Right lobe of liver (tissue), 4 donors: Measurements from ENCODE around the gene MB21D2.

ENCODE experiments used
- POLR2A ChIP-seq: fragments of 450-650 bp; IDR thresholded peaks from one replicate; pipeline ENCODE4 v1.6.1; 2017; ENCODE audit warnings: antibody characterized with exemption, mild to moderate bottlenecking
- TF ChIP-seq, protein P1 (sequence below), 4 donors: fragments of 200-600 bp in 3 of 4; fragments of 450-650 bp in 1 of 4; IDR thresholded peaks; one replicate each; pipeline versions ENCODE4 v1.5.1 to v1.8.0; 2016 to 2022; ENCODE audit warnings: antibody characterized with exemption in 4 of 4, mild to moderate bottlenecking in 2 of 4
- donor health status: DM: no; HTN: no; CAD: no.
- donor health status: DM: no; HTN: no; CAD: no.
- donor health status: DM: no; HTN: yes; CAD: no.

DNA sequence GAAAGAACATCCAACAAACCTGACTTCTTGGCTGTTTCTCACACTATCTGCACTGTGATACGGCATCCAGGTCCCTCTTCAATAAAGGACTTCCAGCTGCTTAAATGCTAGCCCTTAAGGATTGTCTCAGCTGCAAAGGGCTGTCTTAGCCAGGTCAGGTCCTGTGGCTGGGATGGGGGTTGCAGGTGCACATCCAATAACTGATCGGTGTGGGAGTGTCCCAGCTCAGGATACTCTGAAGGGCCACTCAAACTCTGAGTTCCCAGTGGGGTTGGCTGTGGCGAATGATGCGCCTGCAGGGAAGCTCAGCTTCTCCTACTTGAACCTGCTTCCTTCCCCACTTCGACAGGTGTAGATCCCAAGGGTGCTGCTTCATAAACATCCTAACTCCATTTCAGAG is 115.7 kb downstream of the MB21D2 start:
- TF ChIP-seq, protein P1, sequence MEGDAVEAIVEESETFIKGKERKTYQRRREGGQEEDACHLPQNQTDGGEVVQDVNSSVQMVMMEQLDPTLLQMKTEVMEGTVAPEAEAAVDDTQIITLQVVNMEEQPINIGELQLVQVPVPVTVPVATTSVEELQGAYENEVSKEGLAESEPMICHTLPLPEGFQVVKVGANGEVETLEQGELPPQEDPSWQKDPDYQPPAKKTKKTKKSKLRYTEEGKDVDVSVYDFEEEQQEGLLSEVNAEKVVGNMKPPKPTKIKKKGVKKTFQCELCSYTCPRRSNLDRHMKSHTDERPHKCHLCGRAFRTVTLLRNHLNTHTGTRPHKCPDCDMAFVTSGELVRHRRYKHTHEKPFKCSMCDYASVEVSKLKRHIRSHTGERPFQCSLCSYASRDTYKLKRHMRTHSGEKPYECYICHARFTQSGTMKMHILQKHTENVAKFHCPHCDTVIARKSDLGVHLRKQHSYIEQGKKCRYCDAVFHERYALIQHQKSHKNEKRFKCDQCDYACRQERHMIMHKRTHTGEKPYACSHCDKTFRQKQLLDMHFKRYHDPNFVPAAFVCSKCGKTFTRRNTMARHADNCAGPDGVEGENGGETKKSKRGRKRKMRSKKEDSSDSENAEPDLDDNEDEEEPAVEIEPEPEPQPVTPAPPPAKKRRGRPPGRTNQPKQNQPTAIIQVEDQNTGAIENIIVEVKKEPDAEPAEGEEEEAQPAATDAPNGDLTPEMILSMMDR (IDR thresholded peaks at IDR 0.05), result no peak
- no peak for TF ChIP-seq POLR2A
